Measurements from ENCODE around the gene TMEM106C. TPM values are rescaled to one million over a fixed set of nuclear protein-coding genes. Genes with fewer than 3 reads are reported as not detected.

The TMEM106C gene
- total and polyA plus RNA-seq, 9 of the 15 experiments (the other 6 are each of a cell fraction or from before 2014, with no cell fraction given) = 37.6 to 183 (median 57.2) TPM

DNA sequence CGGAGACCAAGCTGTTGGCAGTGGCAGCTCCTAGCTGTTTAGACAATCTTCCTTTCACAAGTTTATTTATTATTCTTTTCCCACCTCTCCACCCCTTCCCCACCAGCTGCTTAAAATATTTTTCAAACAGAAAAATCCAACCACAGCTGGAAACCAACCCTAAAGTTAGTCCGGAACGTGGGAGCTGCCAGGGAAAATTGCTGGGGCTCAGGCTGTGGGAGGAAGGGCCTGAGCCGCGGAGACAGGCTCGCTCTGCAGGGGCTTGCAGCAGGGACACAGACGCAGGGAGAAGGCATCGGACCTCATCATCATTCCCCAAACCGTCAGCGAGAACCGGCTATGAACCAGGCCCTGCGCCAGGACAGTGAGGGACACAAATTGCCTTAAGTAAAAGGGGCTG lies 16.1 kb upstream of the TMEM106C start:
- TF ChIP-seq LARP7 (IDR thresholded peaks at IDR 0.05) = no peak
- TF ChIP-seq ETV6 (IDR thresholded peaks at IDR 0.05; ENCODE audit: borderline replicate concordance in 1 of 2, low read depth in 2 of 2, low read length in 1 of 2) = no peak
- no peak for TF ChIP-seq ETV6 (CRISPR knock-in tag; IDR thresholded peaks at IDR 0.05; ENCODE audit: borderline replicate concordance)
- no peak for TF ChIP-seq SRF (CRISPR knock-in tag; IDR thresholded peaks at IDR 0.05)
- TF ChIP-seq ZNF354B (CRISPR knock-in tag; IDR thresholded peaks at IDR 0.05) = no peak
- TF ChIP-seq NRF1 (conservative IDR thresholded peaks at IDR 0.05 in 1 of 2, IDR thresholded peaks at IDR 0.05 in 1 of 2) = no peak
- no peak for TF ChIP-seq ETS2 (tag; IDR thresholded peaks at IDR 0.05; ENCODE audit: borderline replicate concordance, poor library complexity, severe bottlenecking)
- no peak for TF ChIP-seq KDM1A (IDR thresholded peaks at IDR 0.05)
- no peak for TF ChIP-seq YBX1 (IDR thresholded peaks at IDR 0.05)
- TF ChIP-seq NUFIP1 (IDR thresholded peaks at IDR 0.05; ENCODE audit: partially characterized antibody) = no peak
- TF ChIP-seq RB1 (IDR thresholded peaks at IDR 0.05; ENCODE audit: low read depth) = no peak
- TF ChIP-seq ZBTB49 (CRISPR knock-in tag; IDR thresholded peaks at IDR 0.05; ENCODE audit: borderline replicate concordance) = no peak
- TF ChIP-seq CHD4 (IDR thresholded peaks at IDR 0.05; ENCODE audit: insufficient read depth, insufficient replicate concordance, low read depth, low read length, poor library complexity, severe bottlenecking) = no peak
- TF ChIP-seq NCOA6 (IDR thresholded peaks at IDR 0.05) = no peak
- FAIRE-seq = no peak
- intact Hi-C loops (cut with micrococcal nuclease) = loop anchor here (5.0 kb wide), 3 partner anchors 40 to 220 kb away; no protein-coding TSS in a partner anchor

More for the DNA sequence above, 16.1 kb upstream of the TMEM106C start:
- H2AFZ ChIP-seq (ENCODE audit: low read depth, low read length) = no peak overlapping the region
- no peaks in the 10 kb centered on the region for H3K79me2 ChIP-seq (ENCODE audit: control insufficient read depth, insufficient read depth, low read length)
- DNase-seq (ENCODE audit: extremely low read depth in 1 of 4, low spot score in 3 of 4) = no peak
- no peak overlapping the region; a peak in 1 of 4 replicates for H3K9ac ChIP-seq (ENCODE audit: insufficient read depth in 1 of 2, low read depth in 2 of 2, low read length in 2 of 2)
- H3K4me3 ChIP-seq = no peak overlapping the region
- no peaks in the 10 kb centered on the region for H3K9me3 ChIP-seq (replicated peaks; ENCODE audit: control insufficient read depth, insufficient read depth, low read depth, low read length)
- WGBS (ENCODE audit: insufficient coverage, low coverage, missing lambda C conversion rate) = 40% methylated on average over 12 of the region's 12 CpGs
- H4K20me1 ChIP-seq (replicated peaks; ENCODE audit: control insufficient read depth, insufficient read depth, low read length) = no peaks in the 10 kb centered on the region
- POLR2A ChIA-PET = interaction anchor here (0.6 to 1.4 kb wide), 4 partner anchors 9 to 171 kb away, joined by 3 to 6 read pairs (median 4); no protein-coding TSS in a partner anchor
- H3K36me3 ChIP-seq (ENCODE audit: control insufficient read depth, insufficient read depth, low read length) = no peaks in the 10 kb centered on the region
- H3K4me1 ChIP-seq (replicated peaks in 1 of 2; ENCODE audit: control insufficient read depth in 2 of 2, insufficient read depth in 2 of 2, low read length in 2 of 2) = peaks cover 0 to 22% of the 10 kb centered on the region in 2 experiments; a peak in 3 of 5 replicates
- CTCF ChIA-PET (ENCODE audit: low intra/inter-chr PET ratio) = no interaction called here
- H3K9me1 ChIP-seq (ENCODE audit: control insufficient read depth, insufficient read depth, low read length) = no peaks in the 10 kb centered on the region
- no TSS peak for BruUV-seq (replicated peaks)
- no peak overlapping the region for H3K4me2 ChIP-seq (ENCODE audit: insufficient read depth, low read length)
- no peak for ATAC-seq
- peaks cover 12 to 50% of the 10 kb centered on the region in 2 experiments; a peak in 4 of 5 replicates for H3K27me3 ChIP-seq (ENCODE audit: control insufficient read depth in 2 of 2, insufficient read depth in 2 of 2, low read length in 2 of 2)
- H3K27ac ChIP-seq (ENCODE audit: extremely low read depth, low read depth, low read length) = no peak overlapping the region
- in situ Hi-C loops (cut with MboI) = loop anchor here (5.0 kb wide), 1 partner anchor 235 kb away; no protein-coding TSS in a partner anchor
